GM18909 (cell line): ENCODE data around the gene PROC.

ENCODE experiments used
- ATAC-seq: cut with Tn5 transposase; IDR thresholded peaks from one replicate; pipeline ENCODE4 v1.9.1; 2021; ENCODE audit warnings: mild to moderate bottlenecking; ENCODE audit not compliant: unreplicated experiment, poor library complexity

The PROC gene

GRCh38 chr2:127413200-127413599 is 5.0 kb upstream of the PROC start:
- ATAC-seq, result no peak

GRCh38 chr2:127413782-127414637 is 4.2 kb upstream of the PROC start:
- no peak for ATAC-seq

GRCh38 chr2:127414638-127415592 is 3.3 kb upstream of the PROC start:
- ATAC-seq, result no peak

GRCh38 chr2:127415593-127416505 is 2.4 kb upstream of the PROC start:
- ATAC-seq, result peak; percentile 83

GRCh38 chr2:127416506-127417001 is 1.7 kb upstream of the PROC start:
- no peak for ATAC-seq

GRCh38 chr2:127417406-127417805 is 821 bp upstream of the PROC start:
- no peak for ATAC-seq

- ATAC-seq, result no peak
These were observed 844 bp downstream of the PROC start for GRCh38 chr2:127419112-127419430.

GRCh38 chr2:127419448-127420038 is 1.3 kb downstream of the PROC start:
- no peak for ATAC-seq

GRCh38 chr2:127420039-127420864 is 2.0 kb downstream of the PROC start:
- ATAC-seq, result no peak

GRCh38 chr2:127421116-127421800 is 3.0 kb downstream of the PROC start:
- ATAC-seq, result no peak

GRCh38 chr2:127421871-127422558 is 3.8 kb downstream of the PROC start:
- ATAC-seq, result no peak

GRCh38 chr2:127422559-127423477 is 4.6 kb downstream of the PROC start:
- no peak for ATAC-seq

GRCh38 chr2:127423478-127423843 is 5.2 kb downstream of the PROC start:
- no peak for ATAC-seq

GRCh38 chr2:127423880-127424279 is 5.7 kb downstream of the PROC start:
- no peak for ATAC-seq

- no peak for ATAC-seq
These were observed 6.6 kb downstream of the PROC start for GRCh38 chr2:127424598-127425520.
